ENCODE results near the gene SLC25A17.
"Not testable (repeated sequence)": the region's sequence is repeated elsewhere in the genome, so short reads cannot be mapped to it uniquely, and the experiment has no call there.

Gene SLC25A17

DNA sequence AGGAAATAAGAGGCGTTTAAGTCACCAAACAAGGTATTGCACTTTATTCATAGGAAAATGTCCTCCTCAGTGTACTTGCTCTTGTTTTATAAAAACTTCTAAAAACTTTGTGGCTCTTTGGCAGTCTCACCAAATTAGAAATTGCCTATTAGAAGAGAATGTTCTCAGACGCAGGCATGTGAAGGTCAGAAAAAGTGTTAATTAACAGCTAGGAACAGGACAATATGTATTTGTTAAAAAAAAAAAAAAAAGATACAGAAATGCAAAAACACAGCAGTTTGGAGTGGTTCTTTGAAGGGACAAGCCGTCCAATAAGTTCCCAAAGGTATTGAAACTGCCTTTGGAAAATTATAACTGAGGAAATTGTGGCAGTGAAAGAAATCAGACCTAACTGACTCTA, 67.9 kb downstream of the SLC25A17 start:
- no peak for DNase-seq

DNA sequence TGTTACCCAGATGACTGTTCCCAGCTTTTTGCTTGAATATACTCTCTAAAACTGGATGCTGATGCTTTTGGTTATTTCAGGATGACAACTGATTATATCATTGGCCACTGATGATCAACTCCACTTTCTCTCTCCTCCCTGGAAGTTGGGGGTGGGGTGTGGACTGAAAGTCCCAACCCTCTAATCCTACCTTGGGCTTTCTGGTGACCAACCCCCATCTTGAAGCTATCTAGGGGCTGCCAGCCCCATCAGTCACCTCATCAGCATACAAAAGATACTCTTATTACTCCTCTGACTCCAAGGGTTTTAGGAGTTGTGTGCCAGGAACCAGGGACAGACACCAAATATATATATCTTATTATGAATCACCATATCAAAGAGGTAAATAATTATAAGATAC, 69.3 kb downstream of the SLC25A17 start:
- DNase-seq: no peak

DNA sequence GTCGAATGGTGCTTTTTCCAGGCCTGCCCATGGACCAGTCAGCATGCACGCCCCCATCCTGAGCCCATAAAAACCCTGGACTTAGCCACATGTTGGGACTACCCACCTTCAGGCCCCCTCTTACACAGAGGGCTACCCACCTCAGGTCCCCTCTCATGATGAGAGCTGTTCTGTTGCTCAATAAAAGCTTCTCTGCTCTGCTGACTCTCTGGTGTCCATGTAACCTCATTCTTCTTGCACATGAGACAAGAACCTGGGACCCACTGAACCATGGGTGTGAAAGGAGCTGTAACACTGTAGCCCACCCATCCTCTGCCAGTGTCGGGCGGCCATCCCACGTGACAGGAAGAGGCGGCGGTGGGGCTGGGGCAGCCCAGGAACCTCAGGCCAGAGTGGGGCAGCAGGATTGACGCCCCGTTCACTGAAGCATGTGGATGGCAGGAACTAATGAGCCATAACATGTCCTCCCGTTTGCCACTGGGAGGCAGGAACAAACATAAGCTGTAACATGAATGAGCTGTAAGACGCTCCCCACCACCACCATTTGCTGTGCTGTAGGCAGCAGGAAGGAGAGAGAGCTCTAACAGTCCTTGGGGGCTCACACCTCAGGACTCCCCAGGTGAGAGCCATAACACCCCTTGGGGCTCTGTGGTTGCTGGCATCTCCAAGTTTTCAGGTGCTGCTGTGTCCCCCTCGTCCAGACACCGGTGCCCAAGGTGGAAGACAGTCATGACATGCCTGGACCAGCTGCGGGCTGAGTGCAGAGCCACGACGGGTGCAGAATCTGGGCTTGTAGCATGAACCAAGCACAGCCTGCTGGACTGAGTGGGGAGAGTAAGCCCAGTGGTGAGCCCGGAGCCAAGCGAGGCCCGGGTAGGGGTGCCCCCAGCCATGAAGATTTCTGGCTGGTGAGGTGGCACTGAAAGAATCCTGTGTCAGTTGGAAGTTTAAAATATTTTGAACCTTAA, 70.5 kb downstream of the SLC25A17 start:
- no peak for DNase-seq

DNA sequence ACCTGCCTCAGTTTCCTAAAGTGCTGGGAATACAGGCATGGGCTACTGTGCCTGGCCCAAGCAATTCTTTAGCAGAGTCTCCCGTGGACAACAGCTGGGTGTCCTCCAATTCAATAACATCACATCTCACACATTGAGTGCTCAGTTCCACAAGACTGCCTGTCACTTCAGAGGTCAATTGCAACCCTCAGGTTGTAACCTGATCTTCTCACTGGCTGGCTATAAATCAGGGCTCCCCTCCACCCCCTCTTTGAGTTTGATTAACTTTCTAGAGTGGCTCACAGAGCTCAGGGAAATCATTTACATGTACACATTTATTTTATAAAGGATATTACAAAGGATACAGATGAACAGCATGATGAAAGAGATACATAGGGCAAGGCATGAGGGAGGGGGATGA, 71.8 kb downstream of the SLC25A17 start:
- DNase-seq: no peak

DNA sequence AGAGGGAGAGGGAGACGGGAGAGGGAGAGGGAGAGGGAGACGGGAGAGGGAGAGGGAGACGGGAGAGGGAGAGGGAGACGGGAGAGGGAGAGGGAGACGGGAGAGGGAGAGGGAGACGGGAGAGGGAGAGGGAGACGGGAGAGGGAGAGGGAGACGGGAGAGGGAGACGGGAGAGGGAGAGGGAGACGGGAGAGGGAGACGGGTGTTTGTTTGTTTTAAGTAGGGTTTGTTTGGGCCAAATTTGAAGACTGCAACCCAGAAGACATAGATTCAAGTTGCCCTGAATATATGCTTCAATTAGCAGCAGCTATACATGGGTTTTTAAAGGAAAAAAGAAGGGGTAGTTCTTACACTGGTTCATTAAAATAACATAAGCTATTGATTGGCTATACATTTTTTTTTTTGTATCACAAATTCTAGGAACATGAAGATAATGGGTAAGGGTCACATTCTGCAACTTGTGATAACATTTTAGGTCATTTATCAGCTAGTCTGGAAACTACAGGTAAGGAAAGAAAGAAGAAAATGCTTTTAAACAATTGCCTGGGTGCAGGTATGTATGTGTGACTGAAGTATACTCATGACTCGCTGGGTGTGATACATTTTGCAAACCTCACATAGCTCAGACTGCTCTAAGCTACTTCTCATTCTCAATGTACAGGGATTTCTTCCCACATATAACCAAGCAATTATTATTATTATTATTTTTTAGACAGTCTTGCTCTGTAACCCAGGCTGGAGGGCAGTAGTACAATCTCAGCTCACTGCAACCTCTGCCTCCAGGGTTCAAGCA, 72.5 kb downstream of the SLC25A17 start:
- no peak for DNase-seq

DNA sequence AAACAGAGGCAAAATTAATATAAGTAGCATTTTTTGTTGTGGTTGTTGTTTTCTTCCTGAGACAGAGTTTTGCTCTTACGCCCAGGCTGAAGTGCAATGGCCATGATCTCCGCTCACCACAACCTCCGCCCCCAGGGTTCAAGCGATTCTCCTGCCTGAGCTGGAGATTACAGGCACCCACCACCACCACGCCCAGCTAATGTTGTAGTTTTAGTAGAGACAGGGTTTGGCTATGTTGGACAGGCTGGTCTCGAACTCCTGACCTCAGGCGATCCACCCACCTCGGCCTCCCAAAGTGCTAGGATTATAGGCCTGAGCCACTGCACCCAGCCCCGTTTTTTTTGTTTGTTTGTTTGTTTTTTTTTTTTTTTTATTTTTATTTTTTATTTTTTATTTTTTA, 75.4 kb downstream of the SLC25A17 start:
- DNase-seq: no peak

DNA sequence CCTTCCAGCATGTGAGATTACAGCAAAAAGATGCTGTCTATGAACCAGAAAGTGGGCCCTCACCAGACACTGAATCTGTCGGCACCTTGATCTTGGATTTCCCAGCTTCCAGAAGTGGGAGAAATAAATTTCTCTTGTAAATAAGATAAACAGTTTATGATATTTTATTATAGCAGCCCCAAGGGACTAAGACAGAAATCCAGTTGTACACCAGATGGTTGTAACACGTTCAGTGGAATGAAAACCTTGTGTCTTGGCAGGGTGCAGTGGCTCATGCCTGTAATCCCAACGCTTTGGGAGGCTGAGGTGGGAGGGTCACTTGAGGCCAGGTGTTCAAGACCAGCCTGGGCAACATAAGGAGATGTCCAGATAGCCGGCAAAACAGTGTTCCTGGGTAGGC, 78.0 kb downstream of the SLC25A17 start:
- DNase-seq: no peak

DNA sequence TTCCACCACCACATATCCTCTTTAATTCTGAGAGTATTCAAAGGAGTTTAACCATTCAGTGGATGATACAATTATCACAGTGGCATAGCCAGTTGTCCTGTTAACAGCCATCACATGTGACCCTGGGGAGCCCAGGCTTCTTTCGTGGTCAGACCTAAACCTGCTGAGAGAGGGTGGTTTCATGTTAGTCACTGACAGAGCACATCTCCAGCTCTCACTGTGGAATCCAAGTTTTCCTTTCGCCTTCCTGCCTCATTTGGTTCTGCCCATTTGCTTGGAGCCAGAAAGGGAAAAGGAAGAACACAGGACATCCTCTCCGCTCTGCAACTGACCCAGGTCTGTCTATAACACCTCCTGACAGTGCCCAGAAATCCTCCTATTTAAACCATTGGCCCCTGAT, 79.4 kb downstream of the SLC25A17 start:
- no peak for DNase-seq

DNA sequence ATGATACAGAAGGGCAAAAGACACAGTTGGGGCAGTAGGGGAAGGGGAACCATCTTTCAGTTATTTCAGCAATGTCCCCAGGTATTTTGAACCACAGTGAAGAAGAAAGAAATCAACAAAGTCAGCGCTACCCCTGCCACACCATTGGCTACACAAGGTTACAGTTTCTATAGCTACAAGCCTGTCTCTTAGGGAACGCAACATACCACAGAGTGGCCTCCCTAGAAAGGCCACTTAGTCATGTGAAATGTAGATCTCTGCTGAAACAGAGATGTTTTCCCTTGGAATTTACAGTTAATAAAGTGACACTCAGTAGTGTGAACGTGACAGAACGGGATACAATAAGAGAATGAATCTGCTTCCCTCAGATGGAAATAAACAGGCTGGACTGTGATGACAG, 85.2 kb downstream of the SLC25A17 start:
- DNase-seq: no peak

DNA sequence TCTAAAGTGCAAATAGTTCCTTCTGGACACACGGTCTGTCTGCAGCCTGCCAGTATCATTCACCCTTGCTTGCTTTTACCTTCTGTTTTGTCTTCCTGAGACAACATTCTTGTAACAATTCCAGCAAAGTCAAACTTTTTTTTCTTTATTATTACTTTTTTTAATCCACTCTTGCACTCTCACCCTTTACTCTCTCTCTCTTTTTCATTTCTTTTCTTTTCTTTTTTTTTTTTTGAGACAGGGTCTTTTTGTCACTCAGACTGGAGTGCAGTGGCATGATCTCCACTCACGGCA, 86.2 kb downstream of the SLC25A17 start:
- no peak for DNase-seq

DNA sequence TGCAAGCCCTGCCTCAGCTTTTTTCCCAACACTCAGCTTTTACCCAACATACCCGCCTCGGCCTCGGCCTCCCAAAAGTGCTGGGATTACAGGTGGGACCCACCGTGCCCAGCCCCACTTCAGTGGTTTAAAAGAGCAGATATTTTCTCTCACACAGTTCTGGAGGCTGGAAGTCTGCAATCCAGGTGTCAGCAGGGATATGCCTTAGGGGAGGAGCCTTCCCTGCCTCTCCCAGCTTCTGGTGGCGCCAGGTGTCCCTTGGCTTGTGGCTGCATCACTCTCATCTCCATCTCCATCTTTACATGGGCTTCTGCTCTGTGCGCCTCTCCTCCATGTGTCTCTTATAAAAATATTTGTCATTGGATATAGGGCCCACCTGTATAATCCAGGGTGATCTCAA, 89.9 kb downstream of the SLC25A17 start:
- DNase-seq: no peak

DNA sequence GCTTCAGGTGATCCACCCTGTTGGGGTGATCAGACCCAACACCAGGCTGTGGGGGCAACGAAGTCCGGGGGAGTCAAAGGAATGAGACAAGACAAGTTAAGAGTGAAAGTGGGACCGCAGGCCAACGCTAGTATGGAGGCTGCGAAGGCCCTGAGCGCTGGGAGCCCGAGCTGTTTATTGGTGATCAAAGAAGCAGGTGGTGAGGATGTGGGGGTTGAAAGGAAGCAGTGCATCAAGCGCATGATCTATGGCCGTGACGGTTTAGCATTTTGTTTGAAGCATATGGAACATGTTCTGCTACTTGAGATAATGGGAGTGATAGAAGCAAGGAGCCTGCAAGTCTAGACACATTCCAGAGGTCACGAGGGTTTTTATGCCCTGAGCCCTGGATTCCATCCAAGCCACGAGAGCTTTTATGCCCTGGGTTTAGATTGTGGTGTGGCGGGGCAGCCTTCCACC, 90.4 kb downstream of the SLC25A17 start:
- peak; percentile 62 for DNase-seq

DNA sequence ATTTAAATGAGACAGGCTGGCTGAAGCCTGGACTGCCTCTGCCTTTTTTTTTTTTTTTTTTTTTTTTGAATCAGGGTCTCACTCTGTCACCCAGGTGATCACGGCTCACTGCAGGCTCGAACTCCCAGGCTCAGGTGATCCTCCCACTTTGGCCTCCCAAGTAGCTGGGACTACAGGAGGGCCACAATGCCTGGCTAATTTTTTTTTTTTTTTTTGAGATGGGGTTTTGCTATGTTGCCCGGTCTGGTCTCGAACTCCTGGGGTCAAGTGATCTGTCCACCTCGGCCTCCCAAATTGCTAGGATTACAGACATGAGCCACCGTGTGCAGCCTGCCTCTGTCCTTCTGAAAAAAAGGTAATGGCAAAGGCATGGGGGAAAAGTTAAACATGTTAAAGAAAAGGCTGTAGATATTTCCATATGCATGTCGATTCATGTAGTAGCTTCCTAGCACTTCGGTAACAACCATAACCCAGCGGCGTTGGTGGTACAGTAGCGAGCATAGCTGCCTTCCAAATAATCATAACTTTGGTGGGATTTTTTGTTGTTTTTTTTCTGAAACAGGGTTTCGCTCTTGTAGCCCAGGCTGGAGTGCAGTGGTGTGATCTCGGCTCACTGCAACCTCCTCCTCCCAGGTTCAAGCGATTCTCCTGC, 91.1 kb downstream of the SLC25A17 start:
- no peak for DNase-seq

DNA sequence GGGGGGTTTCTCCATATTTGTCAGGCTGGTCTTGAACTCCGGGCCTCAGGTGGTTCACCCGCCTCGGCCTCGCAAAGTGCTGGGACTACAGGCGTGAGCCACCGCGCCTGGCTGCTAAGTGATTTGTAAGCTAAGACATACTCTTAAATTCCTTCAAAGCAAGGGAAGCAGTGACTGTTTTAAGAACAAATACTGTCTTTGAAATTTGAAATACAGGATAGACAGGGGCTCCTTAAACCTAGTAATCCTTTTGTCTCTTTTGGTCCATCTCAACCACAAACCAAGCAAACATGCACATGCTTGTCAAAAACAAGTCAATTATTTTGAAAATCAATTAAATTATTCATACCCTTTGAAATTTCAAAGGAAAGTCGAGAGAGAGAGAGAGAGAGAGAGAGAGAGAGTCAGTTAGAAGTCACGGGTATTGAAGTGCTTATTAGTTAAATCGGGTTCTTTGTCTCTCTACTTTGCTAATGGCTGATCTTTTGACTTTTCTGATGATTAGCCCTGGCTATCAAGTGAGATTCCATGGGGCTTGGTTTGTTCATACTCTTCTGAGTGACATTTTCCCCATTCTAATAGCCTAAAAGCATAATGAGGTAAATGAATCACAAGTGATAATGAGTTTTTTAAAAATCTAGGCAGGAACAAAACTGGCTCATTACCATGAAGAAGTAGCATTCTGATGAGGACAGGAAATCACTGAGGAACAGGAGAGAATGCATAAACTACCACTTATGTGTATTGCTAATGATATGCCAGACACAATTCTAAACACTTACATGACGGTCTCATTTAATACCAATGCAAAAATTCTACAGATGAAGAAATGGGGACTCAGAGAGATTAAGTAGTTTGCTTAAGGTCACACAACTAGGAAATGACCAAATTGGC, 91.8 kb downstream of the SLC25A17 start:
- DNase-seq: no peak

DNA sequence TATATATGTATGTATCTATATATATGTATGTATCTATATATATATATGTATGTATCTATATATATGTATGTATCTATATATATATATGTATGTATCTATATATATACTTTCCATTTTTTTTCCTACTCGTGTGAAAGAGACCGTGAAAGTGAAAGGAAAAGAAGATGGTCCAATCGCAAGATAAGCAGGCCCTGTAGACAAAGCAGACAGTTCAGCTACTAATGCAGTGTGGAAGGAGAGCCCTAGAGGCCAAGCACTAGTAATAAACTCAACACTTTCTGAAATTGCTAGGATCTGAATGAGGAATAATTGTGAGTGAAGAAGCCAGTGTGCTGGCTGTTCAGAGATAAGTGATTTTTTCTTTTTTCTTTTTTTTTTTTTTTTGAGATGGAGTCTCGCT, 92.6 kb downstream of the SLC25A17 start:
- DNase-seq: no peak

DNA sequence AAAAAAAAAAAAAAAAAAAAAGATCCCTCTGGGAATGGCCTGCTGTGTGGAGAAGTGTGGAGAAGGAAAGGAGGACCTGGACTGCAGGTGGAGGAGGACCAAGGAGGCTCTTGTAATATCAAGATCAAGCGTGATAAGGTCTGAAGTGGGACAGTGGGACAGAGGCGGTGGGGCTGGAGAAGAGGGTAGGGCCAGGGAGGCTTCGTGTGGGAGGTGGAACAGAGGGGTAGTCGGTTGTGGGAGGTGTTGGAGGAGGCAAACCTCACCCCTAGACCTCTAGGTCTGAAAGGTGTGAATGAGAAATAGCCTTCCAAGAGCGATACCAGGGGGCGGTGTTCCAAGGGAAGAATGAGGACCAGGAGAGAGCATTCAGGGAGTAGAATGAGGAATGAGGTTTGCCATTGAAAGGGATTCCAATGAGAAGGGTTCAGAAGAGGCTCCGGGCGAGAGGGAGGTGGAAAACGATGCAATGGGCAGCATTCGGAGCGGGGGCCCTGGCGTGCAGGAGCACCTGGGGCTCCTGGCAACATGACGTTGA, 95.7 kb downstream of the SLC25A17 start:
- no peak for DNase-seq

DNA sequence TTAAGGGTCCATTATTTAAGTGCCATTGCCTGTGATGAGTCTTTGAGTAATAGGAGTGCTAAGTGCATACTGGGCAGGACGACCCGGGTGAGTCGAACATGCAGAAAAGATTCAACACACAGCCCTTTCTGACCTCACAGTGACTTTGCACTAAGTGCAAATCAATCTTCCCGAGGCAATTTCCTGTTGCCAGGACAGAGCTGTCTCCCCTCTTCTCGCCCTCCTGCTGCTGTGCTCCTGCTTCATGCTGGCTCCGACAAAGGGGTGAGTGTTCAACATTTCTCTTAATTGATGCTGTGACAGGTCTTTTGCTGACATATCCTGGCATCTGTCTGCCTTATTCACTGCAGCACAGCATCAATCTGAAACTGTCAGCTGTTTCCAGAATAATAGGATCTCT, 97.9 kb downstream of the SLC25A17 start:
- peak; percentile 49 for DNase-seq

DNA sequence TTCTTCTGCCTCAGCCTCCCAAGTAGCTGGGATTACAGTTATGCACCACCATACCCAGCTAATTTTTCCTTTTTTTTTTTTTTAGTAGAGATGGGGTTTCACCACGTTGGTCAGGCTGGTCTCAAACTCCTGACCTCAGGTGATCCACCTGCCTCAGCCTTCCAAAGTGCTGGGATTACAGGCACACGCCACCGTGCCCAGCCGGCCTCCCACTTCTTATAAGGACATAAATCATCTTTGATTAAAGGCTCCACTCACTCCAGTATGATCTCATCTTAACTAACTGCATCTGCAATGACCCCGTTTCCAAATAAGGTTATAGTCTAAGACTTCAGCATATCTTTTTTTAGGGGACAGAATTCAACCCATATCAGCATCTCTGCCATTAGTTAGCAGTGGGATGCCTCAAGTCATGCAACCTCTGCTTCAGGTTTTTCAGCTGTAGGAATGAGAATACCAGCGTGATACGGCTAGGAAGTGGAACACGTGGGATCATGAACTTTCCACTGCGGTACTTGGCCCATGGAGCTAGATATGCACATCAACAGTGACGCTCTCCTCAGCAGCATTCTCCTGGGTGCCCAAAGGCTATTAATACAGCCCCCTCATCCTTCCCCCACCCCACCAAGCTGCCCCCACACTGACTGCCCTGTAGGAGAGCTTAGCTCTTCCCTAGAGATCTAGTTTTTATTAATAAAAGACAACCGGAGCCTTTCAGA, 98.4 kb downstream of the SLC25A17 start:
- peak; percentile 52 for DNase-seq

DNA sequence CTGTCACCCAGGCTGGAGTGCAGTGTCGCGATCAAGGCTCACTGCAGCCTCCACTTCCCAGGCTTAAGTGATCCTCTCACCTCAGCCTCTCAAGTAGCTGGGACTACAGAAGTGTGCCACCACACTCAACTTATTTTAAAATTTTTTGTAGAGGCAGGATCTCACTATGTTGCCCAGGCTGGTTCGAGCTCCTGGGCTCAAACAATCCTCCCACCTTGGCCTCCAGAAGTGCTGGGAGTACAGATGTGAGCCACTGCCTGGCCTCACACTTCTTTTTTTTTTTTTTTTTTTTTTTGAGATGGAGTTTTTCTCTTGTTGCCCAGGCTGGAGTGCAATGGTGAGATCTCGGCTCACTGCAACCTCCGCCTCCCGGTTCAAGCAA, 99.0 kb downstream of the SLC25A17 start:
- DNase-seq: not testable (repeated sequence)
